ENCODE data around the gene C3orf52. TPM values are rescaled to one million over a fixed set of nuclear protein-coding genes. Genes with fewer than 3 reads are reported as not detected.

C3orf52 gene
- total and polyA plus RNA-seq, 3 donors from 2014 or later: 5.7 to 13.2 (median 6.8) TPM

DNA sequence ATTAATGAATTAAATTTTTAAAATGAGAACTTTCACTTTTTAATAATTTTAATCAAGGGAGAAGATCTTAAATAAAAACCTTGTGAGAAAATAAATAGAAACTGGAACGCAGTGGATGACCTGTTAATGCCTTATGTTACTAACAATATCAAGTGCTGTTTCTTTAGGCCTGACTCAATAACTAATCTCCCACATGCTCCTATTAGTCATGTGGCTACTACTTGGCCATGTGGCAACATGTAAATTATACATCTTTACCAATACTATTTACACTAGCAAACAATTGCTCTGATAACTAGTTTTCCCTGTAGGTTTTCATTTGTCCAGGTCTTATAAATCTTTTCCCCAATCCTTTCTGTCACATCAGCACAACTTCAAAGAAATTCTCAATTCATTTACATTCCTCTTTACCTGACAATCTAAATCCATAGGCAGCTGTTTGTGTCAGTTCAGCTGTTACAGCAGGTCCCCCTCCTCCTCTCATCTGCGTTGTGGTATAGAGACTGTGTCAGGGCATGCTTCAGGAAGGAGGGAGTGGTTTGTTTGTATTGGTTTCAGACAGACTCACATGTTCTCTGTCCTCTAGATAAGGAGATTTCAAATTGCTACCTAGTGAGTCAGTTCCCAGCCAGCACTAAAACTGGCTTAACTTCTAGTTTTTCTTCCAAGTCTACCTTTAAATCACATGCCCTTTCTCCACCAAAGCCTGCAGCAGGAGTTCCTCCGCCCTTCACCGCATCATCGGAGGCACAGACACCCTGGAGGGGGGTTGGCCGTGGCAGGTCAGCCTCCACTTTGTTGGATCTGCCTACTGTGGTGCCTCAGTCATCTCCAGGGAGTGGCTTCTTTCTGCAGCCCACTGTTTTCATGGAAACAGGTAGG is 11.3 kb upstream of the C3orf52 start:
- no peak for DNase-seq
- Histone ChIP-seq H3K27ac (no peak overlapping the region), H3K4me1 (no peaks in the 10 kb centered on the region), H3K27me3 (no peaks in the 10 kb centered on the region), H3K36me3 (ENCODE audit: low read depth, missing control alignments) (no peaks in the 10 kb centered on the region), H3K4me3 (no peak overlapping the region), H3K9me3 (no peaks in the 10 kb centered on the region)
- intact Hi-C loops (cut with DNase I; ENCODE audit: low total_unique reads): no loop called here
- TF ChIP-seq, protein P1, sequence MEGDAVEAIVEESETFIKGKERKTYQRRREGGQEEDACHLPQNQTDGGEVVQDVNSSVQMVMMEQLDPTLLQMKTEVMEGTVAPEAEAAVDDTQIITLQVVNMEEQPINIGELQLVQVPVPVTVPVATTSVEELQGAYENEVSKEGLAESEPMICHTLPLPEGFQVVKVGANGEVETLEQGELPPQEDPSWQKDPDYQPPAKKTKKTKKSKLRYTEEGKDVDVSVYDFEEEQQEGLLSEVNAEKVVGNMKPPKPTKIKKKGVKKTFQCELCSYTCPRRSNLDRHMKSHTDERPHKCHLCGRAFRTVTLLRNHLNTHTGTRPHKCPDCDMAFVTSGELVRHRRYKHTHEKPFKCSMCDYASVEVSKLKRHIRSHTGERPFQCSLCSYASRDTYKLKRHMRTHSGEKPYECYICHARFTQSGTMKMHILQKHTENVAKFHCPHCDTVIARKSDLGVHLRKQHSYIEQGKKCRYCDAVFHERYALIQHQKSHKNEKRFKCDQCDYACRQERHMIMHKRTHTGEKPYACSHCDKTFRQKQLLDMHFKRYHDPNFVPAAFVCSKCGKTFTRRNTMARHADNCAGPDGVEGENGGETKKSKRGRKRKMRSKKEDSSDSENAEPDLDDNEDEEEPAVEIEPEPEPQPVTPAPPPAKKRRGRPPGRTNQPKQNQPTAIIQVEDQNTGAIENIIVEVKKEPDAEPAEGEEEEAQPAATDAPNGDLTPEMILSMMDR (IDR thresholded peaks at IDR 0.05): no peak
- no peak for TF ChIP-seq POLR2A (IDR thresholded peaks at IDR 0.05)
- 70% methylated on average over 6 of the region's 6 CpGs for WGBS, 2 donors

DNA sequence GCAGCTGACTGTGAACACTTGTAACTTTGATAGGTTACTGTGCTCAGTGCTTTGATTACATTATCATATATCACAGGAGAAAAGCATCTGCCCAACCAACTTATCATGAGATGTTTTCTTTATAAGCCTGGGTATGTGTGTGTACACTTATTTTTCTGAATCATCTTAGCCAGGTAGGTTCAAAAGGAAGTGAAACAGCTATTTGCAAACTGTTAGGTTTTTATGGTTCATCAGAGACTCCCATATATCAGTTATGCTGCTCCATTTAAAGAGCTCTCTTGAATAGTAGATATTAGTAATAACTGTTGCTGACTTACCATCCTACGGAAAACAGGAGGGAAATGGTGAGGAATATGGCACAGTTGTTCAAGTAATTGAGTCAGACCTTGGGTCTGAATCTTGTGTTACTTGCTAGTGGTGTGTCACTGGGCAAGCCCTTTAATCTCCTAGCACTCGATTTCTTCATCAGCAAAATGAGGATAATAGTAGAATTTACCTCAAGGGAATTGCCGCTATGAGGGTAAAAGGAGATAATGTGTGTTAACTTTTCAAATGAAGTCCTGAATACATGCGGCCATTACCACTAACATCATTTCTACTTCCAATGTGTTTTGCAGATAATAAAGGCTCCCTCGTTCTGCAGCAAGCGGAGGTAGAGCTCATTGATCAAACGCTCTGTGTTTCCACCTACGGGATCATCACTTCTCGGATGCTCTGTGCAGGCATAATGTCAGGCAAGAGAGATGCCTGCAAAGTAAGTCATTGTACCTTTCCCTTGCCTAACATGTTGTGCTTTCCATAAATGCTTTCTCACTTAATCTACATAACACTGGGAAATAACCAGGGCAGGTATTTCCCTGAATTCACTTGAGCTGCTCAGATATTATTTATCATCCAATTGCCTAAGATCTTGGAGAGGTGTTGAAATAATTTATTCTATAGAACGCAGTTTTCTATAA is 7.8 kb upstream of the C3orf52 start:
- H3K27ac ChIP-seq: no peak overlapping the region
- no peak overlapping the region for H3K4me3 ChIP-seq
- TF ChIP-seq, protein P1 (IDR thresholded peaks at IDR 0.05): no peak
- TF ChIP-seq POLR2A (IDR thresholded peaks at IDR 0.05): no peak
- H3K27me3 ChIP-seq: no peaks in the 10 kb centered on the region
- no peak for DNase-seq
- no peaks in the 10 kb centered on the region for H3K4me1 ChIP-seq
- H3K36me3 ChIP-seq (ENCODE audit: low read depth, missing control alignments): no peaks in the 10 kb centered on the region
- intact Hi-C loops (cut with DNase I; ENCODE audit: low total_unique reads): no loop called here
- 82 to 86% methylated on average over 10 of the region's 10 CpGs for WGBS, 2 donors
- no peaks in the 10 kb centered on the region for H3K9me3 ChIP-seq

GRCh38 chr3:112083239-112083638 is 3.0 kb upstream of the C3orf52 start:
- WGBS, 2 donors: 59 to 74% methylated on average over 4 of the region's 4 CpGs
- H3K9me3 ChIP-seq: no peaks in the 10 kb centered on the region
- no peaks in the 10 kb centered on the region for H3K36me3 ChIP-seq (ENCODE audit: low read depth, missing control alignments)
- no peak overlapping the region for H3K4me3 ChIP-seq
- H3K27ac ChIP-seq: no peak overlapping the region
- H3K4me1 ChIP-seq: no peaks in the 10 kb centered on the region
- intact Hi-C loops (cut with DNase I; ENCODE audit: low total_unique reads): no loop called here
- H3K27me3 ChIP-seq: no peaks in the 10 kb centered on the region
- DNase-seq: no peak
- TF ChIP-seq, protein P1 (IDR thresholded peaks at IDR 0.05): no peak
- TF ChIP-seq POLR2A (IDR thresholded peaks at IDR 0.05): no peak

GRCh38 chr3:112084980-112085705 is 1.0 kb upstream of the C3orf52 start:
- Histone ChIP-seq H3K9me3 (no peaks in the 10 kb centered on the region), H3K27me3 (no peaks in the 10 kb centered on the region), H3K4me3 (no peak overlapping the region), H3K4me1 (no peaks in the 10 kb centered on the region), H3K36me3 (ENCODE audit: low read depth, missing control alignments) (no peaks in the 10 kb centered on the region), H3K27ac (no peak overlapping the region)
- intact Hi-C loops (cut with DNase I; ENCODE audit: low total_unique reads): no loop called here
- 74 to 78% methylated on average over 7 of the region's 7 CpGs for WGBS, 2 donors
- DNase-seq: no peak
- TF ChIP-seq, protein P1 (IDR thresholded peaks at IDR 0.05): no peak
- TF ChIP-seq POLR2A (IDR thresholded peaks at IDR 0.05): no peak
